NB4 (cell line): ENCODE data around the gene RECK.
A peak's percentile ranks its signal among the peaks of the same experiment; 100 is the strongest.

Experiments used
- DNase-seq: peaks from one replicate; pipeline ENCODE4 v3.0.0; 2010; ENCODE audit warnings: low read depth
- H3K4me3 ChIP-seq: one replicate; pipeline ENCODE4 v1.5.1; 2011; ENCODE audit warnings: mild to moderate bottlenecking, low read depth, low read length, moderate library complexity
- CTCF ChIP-seq: IDR thresholded peaks from one replicate; pipeline ENCODE4 v1.5.1; 2012; ENCODE audit warnings: low read depth, low read length
- MAX ChIP-seq: IDR thresholded peaks from 2 replicates; pipeline ENCODE4 v1.6.1; 2011; ENCODE audit warnings: low read depth, low read length
- MYC ChIP-seq: IDR thresholded peaks from 2 replicates; pipeline ENCODE4 v1.6.1; 2011; ENCODE audit warnings: low read depth, low read length
- POLR2A ChIP-seq: IDR thresholded peaks from 2 replicates; pipeline ENCODE4 v1.6.1; 2011; ENCODE audit warnings: mild to moderate bottlenecking; ENCODE audit not compliant: insufficient read length; ENCODE audit errors: extremely low read depth

The RECK gene

GRCh38 chr9:35998333-35998732, 38.4 kb upstream of the RECK start:
- no peak for DNase-seq
- H3K4me3 ChIP-seq: no peak overlapping the region
- TF ChIP-seq MAX (no peak), CTCF (no peak), POLR2A (no peak), MYC (no peak)

GRCh38 chr9:36005891-36006290, 30.8 kb upstream of the RECK start:
- DNase-seq: no peak
- H3K4me3 ChIP-seq: no peak overlapping the region
- no peak for TF ChIP-seq POLR2A
- no peak for TF ChIP-seq MAX
- no peak for TF ChIP-seq CTCF
- TF ChIP-seq MYC: no peak

GRCh38 chr9:36006549-36007315, 30.0 kb upstream of the RECK start:
- TF ChIP-seq MYC: no peak
- TF ChIP-seq POLR2A: no peak
- no peak for TF ChIP-seq MAX
- TF ChIP-seq CTCF: no peak
- no peak overlapping the region for H3K4me3 ChIP-seq
- DNase-seq: peak; percentile 32

GRCh38 chr9:36007316-36007708, 29.4 kb upstream of the RECK start:
- TF ChIP-seq MAX (no peak), POLR2A (no peak), CTCF (no peak), MYC (no peak)
- H3K4me3 ChIP-seq: no peak overlapping the region
- no peak for DNase-seq

GRCh38 chr9:36007852-36008251, 28.9 kb upstream of the RECK start:
- no peak overlapping the region for H3K4me3 ChIP-seq
- TF ChIP-seq MYC (no peak), POLR2A (no peak), CTCF (no peak), MAX (no peak)
- DNase-seq: no peak
